GM23248 (cell line): ENCODE results near the gene CPEB3.

Source experiments
- EZH2 ChIP-seq: fragments of 200-600 bp; sonication (generic); IDR thresholded peaks from 2 replicates; pipeline ENCODE4 v1.6.1; 2018; ENCODE audit warnings: antibody characterized with exemption, mild to moderate bottlenecking; ENCODE audit not compliant: insufficient read depth, poor library complexity, severe bottlenecking
- EZH2phosphoT487 ChIP-seq: fragments of 200-600 bp; sonication (generic); IDR thresholded peaks from 2 replicates; pipeline ENCODE4 v1.6.1; 2018; ENCODE audit warnings: antibody characterized with exemption, moderate library complexity, mild to moderate bottlenecking, low read depth; ENCODE audit not compliant: insufficient read depth

GRCh38 chr10:92005978-92006377 is 284.9 kb downstream of the CPEB3 start:
- TF ChIP-seq EZH2, result no peak
- no peak for TF ChIP-seq EZH2phosphoT487
